GM18502 (cell line): ENCODE results near the gene CBX8.

Experiments
- ATAC-seq: cut with Tn5 transposase; IDR thresholded peaks from one replicate; pipeline ENCODE4 v1.9.1; 2021; ENCODE audit warnings: mild to moderate bottlenecking; ENCODE audit not compliant: unreplicated experiment, poor library complexity

CBX8 gene

DNA sequence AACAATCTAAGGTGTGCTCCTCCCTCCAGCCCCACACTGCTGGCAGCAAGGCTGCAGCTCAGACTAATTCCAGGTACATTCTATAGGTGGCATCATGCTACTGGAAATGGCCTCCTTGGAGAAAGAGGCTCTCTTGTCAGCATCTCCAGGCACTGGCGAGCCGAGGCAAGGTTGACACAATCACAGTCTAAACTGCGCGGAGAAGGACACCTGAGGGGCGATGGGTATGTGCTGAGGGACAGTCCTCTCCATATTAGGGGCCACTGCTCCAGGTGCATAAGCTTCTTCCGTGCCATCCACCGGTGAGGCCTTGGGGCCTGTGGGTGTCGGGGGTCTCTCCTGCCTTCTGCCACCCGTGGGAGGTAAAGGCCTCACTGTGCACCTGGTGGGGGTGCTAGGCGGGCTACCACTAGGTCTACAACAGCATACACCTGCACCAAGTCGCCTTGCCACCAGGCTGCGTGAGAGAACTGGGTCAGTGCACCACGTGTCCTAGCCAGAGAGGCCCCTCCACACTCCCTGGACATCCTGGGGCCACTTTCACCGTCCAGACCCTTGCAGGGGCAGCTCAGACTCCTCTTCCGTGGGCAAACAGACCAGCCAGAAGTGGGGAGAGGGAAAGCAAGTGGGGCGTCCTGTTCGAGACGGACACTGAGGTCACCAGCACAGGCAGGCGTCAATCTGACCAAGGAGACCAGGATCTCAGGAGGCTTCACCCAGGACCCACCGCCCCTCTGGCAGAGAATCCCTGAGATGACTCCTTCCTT lies 12.1 kb upstream of the CBX8 start:
- no peak for ATAC-seq

DNA sequence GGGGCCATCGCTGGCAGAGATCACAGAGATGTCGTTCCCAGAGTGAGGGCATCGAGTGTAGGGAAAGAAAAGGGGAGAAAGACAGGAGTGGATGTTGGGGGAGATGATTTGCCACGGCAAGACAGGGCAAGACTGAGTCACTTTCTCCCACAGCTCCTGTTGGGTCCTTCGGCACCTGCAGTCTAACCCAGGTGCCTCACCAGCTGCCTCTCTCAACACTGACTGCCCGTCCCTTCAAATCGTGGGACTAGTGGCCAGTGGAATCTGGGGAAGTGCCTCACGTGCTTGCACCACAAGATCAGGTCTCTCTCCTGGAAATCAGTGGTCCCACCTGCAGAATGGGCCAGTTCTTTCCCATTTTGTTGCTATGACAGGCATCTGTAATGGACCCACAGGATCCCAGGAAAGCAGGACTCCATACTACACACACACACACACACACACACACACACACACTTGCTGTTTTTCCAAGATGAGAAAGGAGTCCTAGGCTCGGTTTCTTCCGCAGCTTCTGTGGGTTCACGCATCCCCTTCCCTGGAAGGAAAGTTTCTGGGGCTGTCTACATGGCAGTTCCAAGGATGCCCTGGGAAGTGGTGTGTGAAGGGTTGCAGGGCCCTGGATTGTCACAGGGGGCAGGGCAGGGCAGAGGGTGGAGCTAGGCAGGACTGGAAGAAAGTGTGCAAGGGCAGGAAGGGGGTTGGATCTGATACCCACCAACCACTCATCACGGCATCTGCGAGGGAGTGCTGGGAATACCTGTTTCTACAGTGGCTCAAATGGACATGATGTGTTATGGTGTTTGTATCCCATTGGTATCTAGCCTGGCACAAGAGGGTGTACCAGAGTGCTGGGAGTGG lies 10.2 kb upstream of the CBX8 start:
- no peak for ATAC-seq

DNA sequence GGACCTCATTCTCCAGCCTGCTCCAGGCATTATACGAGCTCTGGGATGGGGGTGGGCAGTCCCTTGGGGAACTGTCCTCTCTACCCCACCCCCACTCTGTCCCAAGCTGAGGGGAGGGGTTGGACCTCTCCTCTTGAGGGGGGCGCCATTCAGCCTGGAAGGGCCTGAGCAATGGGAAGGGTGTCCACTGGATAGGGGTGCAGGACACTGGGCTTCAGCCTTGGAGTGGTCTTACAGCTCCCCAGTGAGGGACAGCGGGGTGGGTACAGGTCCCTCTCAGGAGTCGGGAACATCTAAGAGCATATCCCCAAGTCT lies 9.5 kb upstream of the CBX8 start:
- ATAC-seq, result no peak

DNA sequence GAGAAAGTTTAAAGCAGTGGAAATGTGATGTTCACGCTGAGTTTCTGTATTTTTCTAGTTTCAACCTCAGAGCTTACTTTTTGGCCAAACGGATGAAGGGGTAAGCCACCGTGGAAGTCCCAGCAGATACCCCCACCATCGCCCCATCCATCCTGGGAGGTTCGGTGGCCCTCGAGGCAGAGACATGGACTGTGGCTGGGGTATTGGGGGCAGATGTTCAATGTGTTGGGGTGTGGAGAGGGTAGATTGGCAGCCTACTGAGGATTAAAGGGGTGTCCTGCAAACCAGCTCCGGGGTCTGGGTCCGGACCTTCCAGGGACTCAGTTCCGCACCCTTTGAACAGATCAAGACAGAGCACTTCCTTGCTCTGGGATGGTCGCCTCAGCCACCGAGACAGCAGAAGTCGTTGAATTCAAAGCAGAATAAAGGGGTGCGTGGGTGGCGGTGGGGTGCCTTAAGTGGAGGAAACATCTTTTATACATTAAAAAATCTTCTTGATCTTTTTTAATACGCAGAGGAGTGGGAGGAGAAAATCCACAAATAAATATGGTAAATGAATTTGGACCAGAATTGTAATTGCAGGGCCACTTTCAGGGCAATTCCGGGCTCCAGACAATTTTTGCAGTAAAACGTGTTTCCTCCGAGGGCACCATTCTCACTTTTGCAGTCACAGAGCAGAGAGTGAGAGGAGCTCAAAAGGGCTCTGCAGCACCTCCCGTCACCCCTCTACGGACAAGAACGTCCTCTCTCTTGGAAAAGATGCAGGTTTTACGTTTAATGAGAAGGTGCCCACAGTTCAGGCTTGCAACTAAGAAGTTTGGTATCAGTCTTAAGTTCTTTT lies 8.2 kb upstream of the CBX8 start:
- no peak for ATAC-seq

DNA sequence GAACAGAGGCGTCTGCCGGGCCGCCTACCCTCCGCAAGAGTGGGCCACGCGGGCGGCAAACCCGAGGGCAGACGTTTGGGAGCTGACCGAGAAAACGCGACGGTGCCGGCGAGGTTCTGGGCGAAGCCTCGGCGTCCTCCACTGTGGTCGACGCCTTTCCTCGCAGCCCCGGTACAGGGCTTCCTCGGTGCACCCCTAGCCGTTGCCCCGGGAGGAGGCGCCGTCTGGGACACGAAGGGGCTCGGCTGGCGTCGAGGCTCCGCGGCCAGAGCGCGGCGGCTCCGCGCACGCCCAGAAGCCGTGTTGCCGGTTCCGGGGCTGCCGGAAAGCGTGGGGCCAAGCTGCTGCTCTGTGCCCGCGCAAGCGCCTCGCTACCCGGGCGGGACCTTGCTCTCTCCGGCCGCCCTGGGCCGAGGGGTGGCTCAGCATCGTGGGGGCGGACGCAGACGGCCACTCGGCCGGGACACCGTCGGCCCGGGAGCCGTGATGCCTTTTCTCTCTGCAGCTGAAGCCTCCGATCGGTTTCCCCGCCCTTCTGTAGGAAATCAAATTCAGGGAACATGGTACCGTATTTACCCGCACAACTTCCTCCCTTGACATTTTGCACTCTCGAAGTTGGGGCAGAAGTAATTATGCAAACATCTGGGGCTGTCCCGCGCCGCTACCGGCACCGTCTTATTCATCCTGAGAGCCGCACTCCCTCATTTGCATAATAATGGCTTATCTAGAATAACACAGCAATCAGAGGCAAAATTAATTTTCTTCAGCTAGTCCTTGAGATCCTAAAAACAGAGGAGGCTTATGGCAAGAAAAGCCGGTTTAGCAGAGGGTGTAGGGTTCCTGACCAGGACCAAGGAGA lies 7.3 kb upstream of the CBX8 start:
- ATAC-seq, result peak; percentile 69

DNA sequence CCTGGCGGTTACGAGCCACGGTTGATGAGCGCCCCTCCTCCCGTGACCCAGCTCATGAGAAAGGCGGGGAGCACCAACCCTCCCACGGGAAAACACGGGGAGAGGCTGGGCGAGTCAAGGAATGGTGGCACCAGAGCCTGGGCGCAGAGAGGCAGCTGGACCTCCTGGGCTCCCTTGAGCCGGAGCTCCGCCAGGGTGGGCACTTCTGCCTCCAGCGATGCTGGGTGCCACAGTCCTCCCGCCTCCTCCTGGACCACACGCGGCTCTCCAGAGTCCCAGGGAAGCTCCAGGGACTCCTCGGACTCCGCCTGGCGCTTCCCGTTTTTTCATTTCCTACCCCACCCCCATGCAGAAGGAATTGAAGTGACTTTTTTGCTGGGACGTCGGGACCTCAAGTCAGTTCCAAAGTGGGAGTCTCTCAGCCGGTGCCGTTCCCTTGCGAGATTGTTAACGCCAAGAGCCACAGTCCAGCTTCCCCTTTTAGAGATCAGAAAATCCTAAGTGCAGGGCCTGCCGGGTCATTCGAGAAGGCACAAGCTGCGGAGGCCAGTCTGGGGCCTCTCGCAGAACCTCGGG lies 6.6 kb upstream of the CBX8 start:
- ATAC-seq, result no peak

DNA sequence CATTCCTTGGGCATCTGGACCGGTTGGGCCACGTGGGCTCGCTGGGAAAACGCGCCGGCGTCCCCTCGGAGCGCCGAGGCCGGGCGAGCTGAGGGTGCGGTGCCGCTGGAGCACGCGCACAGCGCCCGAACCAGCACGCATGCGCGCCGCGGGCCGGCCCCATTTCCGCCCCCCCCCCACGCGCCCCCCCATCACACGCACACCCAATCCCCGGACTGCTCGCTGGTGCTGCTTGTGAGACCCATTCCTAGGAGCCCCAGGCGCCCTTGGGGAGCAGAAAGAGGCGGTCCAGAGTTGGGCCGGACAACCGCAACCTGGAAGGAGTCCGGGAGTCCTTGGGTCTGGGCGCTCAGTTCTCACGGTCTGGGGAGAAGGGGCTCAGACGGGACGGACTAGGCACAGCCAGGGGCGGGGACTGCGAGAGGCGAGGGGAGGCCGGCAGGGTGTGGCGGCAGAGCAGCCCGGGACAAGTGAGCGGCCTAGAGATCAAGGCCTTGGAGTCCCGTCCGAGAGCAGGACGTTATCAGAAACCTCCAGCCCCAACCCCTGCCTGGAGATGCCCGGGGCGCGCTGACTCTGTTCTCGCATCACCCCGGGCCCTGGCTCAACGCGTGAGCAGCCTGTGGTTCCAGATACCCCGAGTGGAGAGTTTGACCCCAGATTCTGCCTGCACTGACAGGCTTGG lies 6.0 kb upstream of the CBX8 start:
- no peak for ATAC-seq

DNA sequence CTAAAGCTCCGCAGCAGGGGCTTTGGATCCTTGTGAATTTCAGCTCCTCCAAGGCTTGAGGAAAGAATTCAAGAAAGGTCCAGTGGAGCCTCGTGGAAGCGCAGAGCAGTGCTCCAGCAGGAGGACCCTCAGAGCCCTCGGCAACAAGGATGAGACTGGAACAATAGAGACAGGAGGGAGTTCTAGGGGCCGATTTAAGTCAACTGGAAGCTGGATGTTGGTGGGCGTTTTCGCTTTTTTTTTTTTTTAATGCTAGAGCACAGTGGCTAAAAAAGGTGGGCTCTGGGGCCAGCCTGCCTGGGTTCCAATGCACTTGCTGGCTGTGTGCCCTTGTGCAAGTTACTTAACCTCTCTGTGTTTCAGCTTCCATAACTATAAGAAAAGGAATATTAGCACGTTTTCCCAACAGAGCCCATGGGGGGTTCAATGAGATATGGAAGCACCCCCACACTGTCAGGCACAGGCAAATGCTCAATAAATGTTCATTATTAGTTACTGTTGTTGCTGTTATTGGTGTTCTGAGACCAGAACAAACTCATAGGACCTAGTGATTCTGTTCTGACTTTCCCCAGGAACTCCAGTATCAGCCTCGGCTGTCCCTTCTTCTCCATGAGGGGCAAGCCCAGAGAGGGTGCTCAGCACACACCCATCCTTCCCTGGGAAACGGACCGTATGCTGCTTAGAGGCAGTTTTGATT lies 5.3 kb upstream of the CBX8 start:
- ATAC-seq, result no peak

DNA sequence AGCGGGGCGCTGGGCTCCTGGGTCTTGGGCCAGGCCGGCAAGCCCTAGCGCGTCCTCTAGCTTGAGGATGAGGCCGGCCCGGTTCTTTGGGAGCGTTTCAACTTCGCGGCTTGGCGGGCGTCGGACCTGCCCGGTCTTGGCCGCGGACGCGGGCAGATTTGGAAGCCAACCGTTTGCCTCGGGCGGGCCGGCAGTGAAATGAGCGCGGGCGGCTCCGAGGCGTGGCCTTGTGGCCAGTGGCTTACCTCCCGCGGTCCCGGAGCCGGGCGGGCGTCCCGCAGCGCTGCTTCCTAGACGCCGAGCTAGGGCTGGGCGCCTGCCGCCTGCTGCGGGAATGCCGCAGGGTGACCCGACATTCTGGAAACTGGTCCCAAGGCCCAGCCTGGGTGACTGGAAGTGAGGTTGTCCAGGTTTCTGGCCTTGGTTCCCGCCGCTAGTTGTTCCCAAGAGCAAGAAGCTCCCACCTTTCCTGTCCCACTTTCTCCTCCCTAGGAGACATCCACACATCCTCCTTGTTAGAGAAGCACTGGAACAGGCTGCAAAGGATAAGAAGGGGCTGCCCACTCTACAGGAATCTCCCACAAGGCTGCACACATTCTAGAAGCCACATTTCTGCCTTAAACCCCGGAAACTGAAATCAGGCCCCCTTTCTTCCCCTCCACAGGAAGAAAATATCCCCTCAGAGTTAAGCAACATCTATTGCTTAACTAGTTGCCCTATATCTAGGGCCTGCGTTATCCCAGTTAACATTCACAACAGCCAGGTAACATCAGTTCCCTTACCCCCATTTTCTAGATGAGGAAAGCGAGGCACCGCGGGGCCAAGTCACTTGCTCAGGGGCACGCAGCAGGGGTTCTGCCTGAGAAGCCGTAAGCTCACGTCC lies 4.5 kb upstream of the CBX8 start:
- no peak for ATAC-seq

DNA sequence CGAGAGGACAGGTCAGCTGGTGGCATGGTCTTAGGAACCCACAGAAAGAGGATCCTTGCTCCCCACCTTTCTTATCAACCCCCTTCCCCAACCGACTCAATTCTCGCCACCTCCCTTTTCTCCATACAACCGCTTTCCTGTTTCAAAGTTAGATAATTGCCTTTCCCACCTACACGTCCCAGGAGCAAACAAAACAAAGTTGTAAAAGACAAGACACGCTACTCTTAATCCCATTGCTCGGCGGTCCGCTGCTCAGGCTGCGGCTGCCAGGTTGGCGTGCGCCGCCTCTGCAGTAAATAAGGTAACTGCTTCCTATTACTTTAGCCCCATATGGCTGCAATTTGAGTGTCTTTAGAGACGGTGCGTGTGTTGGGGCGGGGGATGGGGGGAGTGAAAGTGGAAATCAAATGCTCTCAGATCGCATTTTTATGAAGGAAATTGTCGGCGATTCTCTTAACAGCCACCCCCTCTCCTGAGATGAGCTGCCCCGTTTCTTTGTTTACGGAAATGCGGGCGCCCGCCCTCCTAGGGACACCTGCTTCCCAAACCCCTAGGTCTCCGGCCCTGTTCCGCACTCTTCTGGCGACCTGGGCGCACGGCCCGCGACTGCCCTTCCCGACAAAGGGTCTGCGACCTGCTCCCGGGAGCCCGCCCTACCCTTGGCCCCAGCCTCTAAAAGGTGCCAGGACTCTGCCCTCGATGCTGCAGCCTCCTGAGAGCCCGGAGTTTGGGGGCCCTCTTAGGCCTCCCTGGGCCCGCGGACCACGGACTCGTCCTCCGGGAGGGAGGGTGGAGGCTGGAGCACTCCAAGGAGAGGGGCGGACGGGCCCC lies 3.7 kb upstream of the CBX8 start:
- no peak for ATAC-seq

DNA sequence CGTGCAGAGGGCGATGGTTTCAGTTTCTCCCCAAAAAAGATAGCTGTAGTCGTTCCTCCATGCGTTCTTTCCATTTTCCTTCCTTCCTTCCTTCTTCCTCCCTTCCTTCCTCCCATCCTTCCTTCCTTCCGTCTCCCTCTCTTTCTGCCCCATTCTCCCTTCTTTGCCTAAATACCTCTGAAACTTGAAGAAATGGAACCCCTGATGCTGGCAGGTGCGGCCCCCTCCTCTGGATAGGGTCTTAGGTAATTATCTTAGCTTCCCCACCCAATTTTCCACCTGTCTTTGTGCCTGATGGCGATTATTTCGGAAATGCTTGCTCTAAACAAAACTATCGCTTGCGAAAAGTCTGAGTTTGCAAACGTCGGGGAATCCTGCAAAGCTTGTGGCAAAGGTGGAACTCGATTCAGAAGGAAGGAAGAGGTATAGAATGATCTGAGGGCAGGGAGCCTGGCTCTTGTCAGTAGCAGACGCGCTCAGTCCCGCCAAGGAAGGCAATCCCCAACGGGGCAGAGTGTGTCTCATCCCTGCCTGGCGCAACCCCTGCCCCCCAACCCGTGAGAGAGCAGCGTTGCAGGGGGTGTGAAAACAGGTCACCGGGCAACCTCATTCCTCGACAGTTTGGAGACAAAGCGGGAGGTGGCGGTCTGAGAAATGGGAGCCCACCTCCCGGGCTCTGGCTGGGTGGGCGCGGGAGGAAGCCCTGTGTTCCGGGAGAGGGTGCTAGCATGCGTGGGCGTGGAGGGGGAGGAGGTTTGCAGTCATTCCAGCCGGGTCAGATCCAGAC lies 2.9 kb upstream of the CBX8 start:
- ATAC-seq, result no peak

DNA sequence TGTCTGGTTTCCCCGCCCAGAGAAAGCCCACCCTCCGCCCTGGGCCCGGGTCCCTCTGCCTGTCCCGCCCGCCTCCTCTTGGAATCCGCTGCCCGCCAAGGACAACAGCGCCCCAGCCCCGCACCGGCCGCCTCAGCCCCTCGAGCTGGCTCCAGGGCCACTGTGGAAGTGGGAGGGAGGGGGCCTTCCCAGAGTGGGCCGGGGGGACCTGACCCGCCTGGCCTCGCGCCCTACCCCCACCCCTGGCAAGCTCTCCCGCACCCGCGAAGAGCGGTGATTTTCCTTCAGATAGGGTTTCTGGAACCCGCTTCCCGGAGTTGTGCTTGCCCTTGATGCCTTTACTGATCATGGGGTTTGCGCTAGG lies 2.3 kb upstream of the CBX8 start:
- ATAC-seq, result no peak

DNA sequence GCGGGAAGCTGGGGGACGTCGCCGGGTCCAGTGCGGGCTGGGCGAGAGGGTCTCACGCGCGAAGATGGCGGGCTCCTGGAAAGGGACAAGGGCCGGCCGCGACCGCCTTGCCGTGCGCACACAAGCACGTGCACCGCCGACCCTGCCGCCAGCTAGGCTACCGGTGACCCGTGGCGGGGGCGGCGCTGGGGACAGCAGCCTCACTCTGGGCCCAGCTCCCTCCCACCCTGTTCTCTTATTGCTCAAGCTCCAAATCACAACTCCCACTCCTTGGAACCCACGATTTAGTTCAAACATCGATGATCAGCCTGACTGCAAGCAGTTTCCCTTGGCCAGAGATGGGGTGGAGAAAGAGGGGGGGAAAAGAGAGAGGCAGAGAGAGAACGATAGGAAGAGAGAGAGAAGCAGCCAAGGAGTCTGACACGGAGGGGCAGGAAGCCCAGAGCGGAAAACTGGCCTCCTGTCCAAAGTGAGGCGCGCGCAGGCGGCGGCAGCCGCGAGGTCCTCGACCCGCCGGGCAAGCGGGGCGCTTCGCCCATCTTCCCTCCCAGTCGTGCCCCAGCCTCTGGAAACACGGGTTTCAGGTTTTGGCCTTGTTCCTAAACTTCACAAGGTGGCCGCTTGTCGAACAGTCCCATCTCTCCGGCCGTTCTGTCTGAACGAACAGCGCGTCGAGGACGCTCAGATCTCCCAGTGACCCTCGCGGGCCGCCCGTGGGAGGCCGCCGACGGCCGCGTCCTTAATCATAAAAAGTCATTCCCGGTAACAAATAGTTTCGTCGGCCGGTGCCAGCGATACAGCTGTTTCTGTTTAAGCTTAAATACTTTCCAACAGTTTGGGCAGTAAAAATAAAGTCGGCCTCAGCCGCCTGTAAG lies 1.7 kb upstream of the CBX8 start:
- no peak for ATAC-seq

DNA sequence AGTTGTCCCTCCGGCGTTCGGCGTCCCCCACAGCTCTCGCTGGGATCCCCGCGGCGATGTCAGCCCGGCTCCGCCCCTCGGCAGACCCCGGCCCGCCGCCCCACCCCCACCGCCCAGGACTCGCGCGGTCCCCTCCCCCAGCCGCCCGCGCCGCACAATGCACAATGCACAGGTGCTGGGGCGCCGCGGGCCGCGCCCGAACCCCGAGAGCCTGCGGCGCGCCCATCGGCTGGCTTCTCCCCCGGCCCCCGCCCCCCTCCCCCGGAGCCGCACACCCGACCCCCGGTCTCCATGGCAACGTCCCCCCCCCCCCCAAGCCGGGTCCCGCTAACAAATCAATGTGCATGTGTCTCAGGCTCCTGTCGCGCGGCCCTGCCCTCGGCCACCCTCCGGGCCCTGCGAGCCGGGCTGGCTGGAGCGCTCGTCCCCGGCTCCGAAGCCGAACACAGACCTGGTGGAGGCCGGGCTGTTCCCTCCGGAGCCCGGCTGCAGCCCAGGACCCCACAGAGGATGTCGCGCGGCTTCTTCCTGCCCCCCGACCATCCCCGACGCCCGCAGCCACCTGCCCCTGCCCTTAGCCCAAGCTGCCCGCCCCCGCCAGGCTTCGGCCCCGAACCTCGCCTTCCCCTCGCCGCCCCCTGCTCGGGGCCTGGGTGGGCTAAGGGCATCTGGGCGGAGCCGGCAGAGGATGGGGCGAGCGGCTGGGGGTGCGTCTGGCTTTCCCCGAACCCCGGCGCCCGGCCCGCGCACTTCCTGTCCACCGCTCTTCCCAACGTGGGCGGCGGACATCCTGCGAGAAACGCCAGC lies 818 bp upstream of the CBX8 start:
- ATAC-seq, result peak; percentile 15

DNA sequence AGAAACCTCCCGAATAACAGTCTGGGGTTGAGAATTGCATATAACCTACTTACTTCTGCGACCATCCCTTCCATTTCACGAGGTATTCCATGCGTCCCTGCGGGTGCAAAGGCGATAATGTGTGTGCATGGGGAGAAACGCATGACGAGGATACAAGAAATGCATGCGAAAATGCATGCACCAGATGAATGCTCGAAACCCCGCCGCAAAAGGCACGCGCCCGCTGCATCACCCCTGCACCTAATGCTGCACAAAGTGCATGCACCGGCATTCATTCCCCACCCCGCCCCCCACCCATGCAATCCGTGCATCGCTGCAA lies 474 bp downstream of the CBX8 start:
- ATAC-seq, result no peak
